ENCODE data around the gene FANK1. TPM values are rescaled to one million over a fixed set of nuclear protein-coding genes. Genes with fewer than 3 reads are reported as not detected.
"Not testable (repeated sequence)": the region's sequence is repeated elsewhere in the genome, so short reads cannot be mapped to it uniquely, and the experiment has no call there.

The FANK1 gene
- total and polyA plus RNA-seq, 4 donors = 1.3 to 6.1 (median 1.9) TPM

GRCh38 chr10:125964558-125964957 lies 68.2 kb downstream of the FANK1 start:
- 94 to 98% methylated on average over 2 of the region's 2 CpGs for WGBS, 2 donors
- Histone ChIP-seq H3K4me1 (ENCODE audit: control insufficient read depth in 1 of 2, insufficient read depth in 2 of 2, low read length in 2 of 2) (no peaks in the 10 kb centered on the region), H3K27me3 (ENCODE audit: control insufficient read depth in 1 of 2, insufficient read depth in 2 of 2, low read length in 1 of 2) (no peaks in the 10 kb centered on the region), H3K27ac (ENCODE audit: low read depth in 1 of 2, low read length in 2 of 2) (no peak overlapping the region), H3K4me3 (ENCODE audit: low read length in 2 of 2) (no peak overlapping the region), H3K36me3 (ENCODE audit: control insufficient read depth in 1 of 2, insufficient read depth in 2 of 2, low read length in 1 of 2) (no peaks in the 10 kb centered on the region), H3K9me3 (ENCODE audit: control insufficient read depth, low read length) (no peaks in the 10 kb centered on the region)
- DNase-seq (no peak), ATAC-seq (ENCODE audit: low FRiP score) (no peak)
- intact Hi-C loops (cut with DNase I) = no loop called here

DNA sequence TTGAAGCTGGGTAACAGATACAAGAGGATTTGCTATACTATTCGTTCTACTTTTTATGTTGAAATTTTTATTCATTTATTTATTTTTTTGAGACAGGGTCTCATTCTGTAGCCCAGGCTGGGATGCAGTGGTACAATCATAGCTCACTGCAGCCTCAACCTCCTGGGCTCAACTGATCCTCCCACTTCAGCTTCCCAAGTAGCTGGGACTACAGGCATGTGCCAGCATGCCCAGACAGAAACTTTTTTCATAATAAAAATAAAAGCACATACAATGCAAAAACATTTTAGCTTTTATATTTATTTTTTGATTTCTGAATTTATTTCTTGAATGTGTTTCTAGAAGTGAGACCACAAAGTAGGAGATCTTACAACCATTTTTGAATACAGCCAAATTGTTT lies 71.2 kb downstream of the FANK1 start:
- Histone ChIP-seq H3K9me3 (ENCODE audit: control insufficient read depth, low read length) (peaks cover 3% of the 10 kb centered on the region), H3K36me3 (ENCODE audit: control insufficient read depth in 1 of 2, insufficient read depth in 2 of 2, low read length in 1 of 2) (no peaks in the 10 kb centered on the region), H3K27me3 (ENCODE audit: control insufficient read depth in 1 of 2, insufficient read depth in 2 of 2, low read length in 1 of 2) (no peaks in the 10 kb centered on the region), H3K27ac (ENCODE audit: low read depth in 1 of 2, low read length in 2 of 2) (no peak overlapping the region), H3K4me3 (ENCODE audit: low read length in 2 of 2) (no peak overlapping the region), H3K4me1 (ENCODE audit: control insufficient read depth in 1 of 2, insufficient read depth in 2 of 2, low read length in 2 of 2) (no peaks in the 10 kb centered on the region)
- DNase-seq = no peak
- 86 to 100% methylated on average over 1 of the region's 1 CpG for WGBS, 2 donors
- no peak for ATAC-seq (ENCODE audit: low FRiP score)
- intact Hi-C loops (cut with DNase I) = no loop called here

GRCh38 chr10:125970077-125970630 lies 73.8 kb downstream of the FANK1 start:
- WGBS, 2 donors = 88 to 94% methylated on average over 28 to 36 of the region's 36 CpGs
- H3K4me3 ChIP-seq (ENCODE audit: low read length in 2 of 2); H3K9me3 ChIP-seq (ENCODE audit: control insufficient read depth, low read length); H3K36me3 ChIP-seq (ENCODE audit: control insufficient read depth in 1 of 2, insufficient read depth in 2 of 2, low read length in 1 of 2); intact Hi-C loops (cut with DNase I); H3K27ac ChIP-seq (ENCODE audit: low read depth in 1 of 2, low read length in 2 of 2); H3K27me3 ChIP-seq (ENCODE audit: control insufficient read depth in 1 of 2, insufficient read depth in 2 of 2, low read length in 1 of 2); DNase-seq; H3K4me1 ChIP-seq (ENCODE audit: control insufficient read depth in 1 of 2, insufficient read depth in 2 of 2, low read length in 2 of 2); ATAC-seq (ENCODE audit: low FRiP score): not testable (repeated sequence)

DNA sequence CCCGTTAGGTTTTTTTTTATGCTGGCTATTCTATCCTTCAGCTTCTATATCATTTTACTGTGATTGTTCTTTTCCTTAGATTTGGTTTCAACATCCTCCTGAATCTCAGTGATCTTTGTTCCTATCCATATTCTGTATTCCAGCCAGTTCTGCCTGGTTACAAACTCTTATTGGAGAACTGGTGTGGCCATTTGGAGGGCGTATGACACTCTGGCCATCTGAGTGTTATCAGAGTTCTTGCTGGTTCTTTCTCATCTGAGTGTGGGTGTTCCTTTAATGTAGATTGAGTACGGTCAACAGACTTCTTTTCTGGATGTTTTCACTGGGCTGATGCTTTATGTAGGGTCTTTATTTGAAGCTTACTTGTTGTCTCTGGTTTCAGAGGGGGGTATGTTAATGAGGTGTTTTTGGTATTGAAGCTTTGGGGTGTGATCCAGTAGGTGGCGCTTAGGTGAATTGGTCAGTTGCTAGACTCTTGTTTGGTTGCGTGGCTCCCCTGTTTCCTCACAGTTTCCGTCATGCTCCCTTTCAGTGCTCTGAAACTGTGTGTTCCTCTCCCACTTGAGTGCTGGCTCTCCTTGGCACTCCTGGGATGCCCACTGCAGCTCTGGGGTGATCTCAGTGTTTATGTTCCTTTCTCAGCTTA lies 80.7 kb downstream of the FANK1 start:
- no peaks in the 10 kb centered on the region for H3K4me1 ChIP-seq (ENCODE audit: control insufficient read depth in 1 of 2, insufficient read depth in 2 of 2, low read length in 2 of 2)
- H3K27ac ChIP-seq (ENCODE audit: low read depth in 1 of 2, low read length in 2 of 2) = no peak overlapping the region
- intact Hi-C loops (cut with DNase I) = no loop called here
- WGBS, 2 donors = 90 to 91% methylated on average over 6 of the region's 6 CpGs
- ATAC-seq (ENCODE audit: low FRiP score) (no peak), DNase-seq (no peak)
- H3K4me3 ChIP-seq (ENCODE audit: low read length in 2 of 2) = no peak overlapping the region
- H3K27me3 ChIP-seq (ENCODE audit: control insufficient read depth in 1 of 2, insufficient read depth in 2 of 2, low read length in 1 of 2) = no peaks in the 10 kb centered on the region
- no peaks in the 10 kb centered on the region for H3K36me3 ChIP-seq (ENCODE audit: control insufficient read depth in 1 of 2, insufficient read depth in 2 of 2, low read length in 1 of 2)
- no peaks in the 10 kb centered on the region for H3K9me3 ChIP-seq (ENCODE audit: control insufficient read depth, low read length)

GRCh38 chr10:125979976-125980375 lies 83.6 kb downstream of the FANK1 start:
- Histone ChIP-seq H3K4me1 (ENCODE audit: control insufficient read depth in 1 of 2, insufficient read depth in 2 of 2, low read length in 2 of 2) (no peaks in the 10 kb centered on the region), H3K27ac (ENCODE audit: low read depth in 1 of 2, low read length in 2 of 2) (no peak overlapping the region), H3K4me3 (ENCODE audit: low read length in 2 of 2) (no peak overlapping the region), H3K36me3 (ENCODE audit: control insufficient read depth in 1 of 2, insufficient read depth in 2 of 2, low read length in 1 of 2) (no peaks in the 10 kb centered on the region), H3K9me3 (ENCODE audit: control insufficient read depth, low read length) (no peaks in the 10 kb centered on the region), H3K27me3 (ENCODE audit: control insufficient read depth in 1 of 2, insufficient read depth in 2 of 2, low read length in 1 of 2) (no peaks in the 10 kb centered on the region)
- intact Hi-C loops (cut with DNase I) = loop anchor here in 1 of 2 donors (5.0 kb wide), 3 partner anchors 112 to 407 kb away; partner anchors contain the start of gene ADAM12
- 88 to 93% methylated on average over 7 of the region's 7 CpGs for WGBS, 2 donors
- no peak for DNase-seq
- ATAC-seq (ENCODE audit: low FRiP score) = no peak

GRCh38 chr10:125980521-125981035 lies 84.2 kb downstream of the FANK1 start:
- ATAC-seq (ENCODE audit: low FRiP score) (no peak), DNase-seq (no peak)
- Histone ChIP-seq H3K27ac (ENCODE audit: low read depth in 1 of 2, low read length in 2 of 2) (no peak overlapping the region), H3K9me3 (ENCODE audit: control insufficient read depth, low read length) (no peaks in the 10 kb centered on the region), H3K27me3 (ENCODE audit: control insufficient read depth in 1 of 2, insufficient read depth in 2 of 2, low read length in 1 of 2) (no peaks in the 10 kb centered on the region), H3K36me3 (ENCODE audit: control insufficient read depth in 1 of 2, insufficient read depth in 2 of 2, low read length in 1 of 2) (no peaks in the 10 kb centered on the region), H3K4me1 (ENCODE audit: control insufficient read depth in 1 of 2, insufficient read depth in 2 of 2, low read length in 2 of 2) (no peaks in the 10 kb centered on the region), H3K4me3 (ENCODE audit: low read length in 2 of 2) (no peak overlapping the region)
- 78 to 86% methylated on average over 6 of the region's 6 CpGs for WGBS, 2 donors
- intact Hi-C loops (cut with DNase I) = loop anchor here in 1 of 2 donors (5.0 kb wide), 3 partner anchors 112 to 407 kb away; partner anchors contain the start of gene ADAM12

DNA sequence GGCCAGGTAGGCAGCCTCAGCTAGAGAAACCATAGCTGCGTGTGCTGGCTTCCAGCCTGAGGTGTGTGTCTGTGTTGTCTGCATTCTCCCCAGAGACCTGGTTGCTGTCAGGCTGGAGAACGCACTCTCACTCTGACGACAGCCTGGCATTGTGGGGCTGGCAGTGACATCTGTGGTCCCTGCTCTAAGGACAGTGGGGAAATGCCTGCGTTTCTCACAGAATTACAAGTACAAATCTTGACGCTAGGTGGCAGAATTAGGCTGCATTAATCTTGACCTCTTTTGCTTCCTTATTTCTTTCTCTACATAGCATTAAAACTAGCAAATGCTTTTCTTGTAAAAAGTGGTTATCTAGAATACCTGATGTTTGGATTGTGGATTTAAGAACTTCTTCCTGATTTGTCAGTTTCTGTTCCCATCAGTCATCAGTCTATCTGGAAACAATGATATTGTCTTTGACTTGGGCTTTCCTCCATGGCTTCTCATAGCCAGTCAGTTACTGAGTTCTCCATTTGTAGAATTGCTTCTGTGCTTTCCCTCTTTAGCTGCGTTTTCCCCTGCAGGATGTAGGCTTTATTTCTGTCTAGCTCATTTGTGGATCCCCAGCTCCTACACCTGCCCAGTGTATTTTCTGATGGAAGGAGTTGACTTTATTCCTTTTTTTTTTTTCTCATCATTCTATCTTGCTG lies 86.0 kb downstream of the FANK1 start:
- no peaks in the 10 kb centered on the region for H3K9me3 ChIP-seq (ENCODE audit: control insufficient read depth, low read length)
- intact Hi-C loops (cut with DNase I) = loop anchor here (1.0 to 5.0 kb wide), 6 partner anchors 110 to 522 kb away; partner anchors contain the start of gene ADAM12 (in 1 of the 2)
- DNase-seq (no peak), ATAC-seq (ENCODE audit: low FRiP score) (peak; percentile 63)
- no peak overlapping the region for H3K27ac ChIP-seq (ENCODE audit: low read depth in 1 of 2, low read length in 2 of 2)
- H3K4me3 ChIP-seq (ENCODE audit: low read length in 2 of 2) = no peak overlapping the region
- H3K36me3 ChIP-seq (ENCODE audit: control insufficient read depth in 1 of 2, insufficient read depth in 2 of 2, low read length in 1 of 2) = no peaks in the 10 kb centered on the region
- no peaks in the 10 kb centered on the region for H3K4me1 ChIP-seq (ENCODE audit: control insufficient read depth in 1 of 2, insufficient read depth in 2 of 2, low read length in 2 of 2)
- WGBS, 2 donors = 10 to 16% methylated on average over 6 of the region's 6 CpGs
- no peaks in the 10 kb centered on the region for H3K27me3 ChIP-seq (ENCODE audit: control insufficient read depth in 1 of 2, insufficient read depth in 2 of 2, low read length in 1 of 2)

DNA sequence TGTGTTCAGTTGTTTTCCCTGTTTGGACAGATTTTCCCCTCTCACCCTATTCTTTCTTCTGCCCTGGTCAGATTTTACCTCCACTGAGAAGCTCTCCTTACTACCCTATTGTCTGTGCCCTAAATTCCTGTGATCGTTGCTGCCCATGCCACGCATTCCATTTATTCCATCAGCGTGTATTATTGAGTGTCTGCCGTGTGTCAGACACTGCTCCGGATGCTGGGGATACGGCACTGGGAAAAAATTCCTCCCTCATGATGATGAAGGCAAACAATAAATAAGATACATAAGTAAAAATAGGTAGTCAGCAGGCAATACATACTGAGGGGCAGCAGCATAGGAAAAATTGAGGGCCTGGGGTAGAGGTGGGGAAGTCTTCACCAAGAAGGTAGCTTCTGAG lies 86.8 kb downstream of the FANK1 start:
- DNase-seq = no peak
- H3K4me1 ChIP-seq (ENCODE audit: control insufficient read depth in 1 of 2, insufficient read depth in 2 of 2, low read length in 2 of 2) = no peaks in the 10 kb centered on the region
- H3K36me3 ChIP-seq (ENCODE audit: control insufficient read depth in 1 of 2, insufficient read depth in 2 of 2, low read length in 1 of 2) = no peaks in the 10 kb centered on the region
- no peak overlapping the region for H3K27ac ChIP-seq (ENCODE audit: low read depth in 1 of 2, low read length in 2 of 2)
- H3K9me3 ChIP-seq (ENCODE audit: control insufficient read depth, low read length) = no peaks in the 10 kb centered on the region
- intact Hi-C loops (cut with DNase I) = loop anchor here (2.0 to 5.0 kb wide), 5 partner anchors 109 to 522 kb away; partner anchors contain the start of gene ADAM12 (in 1 of the 2)
- no peak for ATAC-seq (ENCODE audit: low FRiP score)
- WGBS, 2 donors = 78 to 85% methylated on average over 6 of the region's 6 CpGs
- no peak overlapping the region for H3K4me3 ChIP-seq (ENCODE audit: low read length in 2 of 2)
- no peaks in the 10 kb centered on the region for H3K27me3 ChIP-seq (ENCODE audit: control insufficient read depth in 1 of 2, insufficient read depth in 2 of 2, low read length in 1 of 2)
